Measurements from ENCODE around the gene C3orf22. TPM values are rescaled to one million over a fixed set of nuclear protein-coding genes. Genes with fewer than 3 reads are reported as not detected.
A peak's percentile ranks its signal among the peaks of the same experiment; 100 is the strongest.

Gene C3orf22
- total RNA-seq, 2 donors from 2014 or later = not detected

- intact Hi-C loops (cut with DNase I) = loop anchor here (10.0 kb wide), 1 partner anchor 928 kb away; no protein-coding TSS in a partner anchor
- ATAC-seq = no peak
These were observed 32.1 kb downstream of the C3orf22 start for GRCh38 chr3:126526668-126527005.

GRCh38 chr3:126525853-126526667 is 32.7 kb downstream of the C3orf22 start:
- Histone ChIP-seq H3K36me3 (replicated peaks in 1 of 2; ENCODE audit: insufficient read depth in 1 of 2, low read depth in 2 of 2) (no peaks in the 10 kb centered on the region), H3K4me3 (no peak overlapping the region), H3K9me3 (no peaks in the 10 kb centered on the region), H3K27ac (no peak overlapping the region), H3K27me3 (no peaks in the 10 kb centered on the region), H3K4me1 (peaks cover 29% of the 10 kb centered on the region)
- intact Hi-C loops (cut with DNase I) = loop anchor here (10.0 kb wide), 1 partner anchor 929 kb away; no protein-coding TSS in a partner anchor
- DNase-seq = no peak
- TF ChIP-seq, protein P1, sequence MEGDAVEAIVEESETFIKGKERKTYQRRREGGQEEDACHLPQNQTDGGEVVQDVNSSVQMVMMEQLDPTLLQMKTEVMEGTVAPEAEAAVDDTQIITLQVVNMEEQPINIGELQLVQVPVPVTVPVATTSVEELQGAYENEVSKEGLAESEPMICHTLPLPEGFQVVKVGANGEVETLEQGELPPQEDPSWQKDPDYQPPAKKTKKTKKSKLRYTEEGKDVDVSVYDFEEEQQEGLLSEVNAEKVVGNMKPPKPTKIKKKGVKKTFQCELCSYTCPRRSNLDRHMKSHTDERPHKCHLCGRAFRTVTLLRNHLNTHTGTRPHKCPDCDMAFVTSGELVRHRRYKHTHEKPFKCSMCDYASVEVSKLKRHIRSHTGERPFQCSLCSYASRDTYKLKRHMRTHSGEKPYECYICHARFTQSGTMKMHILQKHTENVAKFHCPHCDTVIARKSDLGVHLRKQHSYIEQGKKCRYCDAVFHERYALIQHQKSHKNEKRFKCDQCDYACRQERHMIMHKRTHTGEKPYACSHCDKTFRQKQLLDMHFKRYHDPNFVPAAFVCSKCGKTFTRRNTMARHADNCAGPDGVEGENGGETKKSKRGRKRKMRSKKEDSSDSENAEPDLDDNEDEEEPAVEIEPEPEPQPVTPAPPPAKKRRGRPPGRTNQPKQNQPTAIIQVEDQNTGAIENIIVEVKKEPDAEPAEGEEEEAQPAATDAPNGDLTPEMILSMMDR (IDR thresholded peaks at IDR 0.05) = no peak
- no peak for TF ChIP-seq POLR2A (IDR thresholded peaks at IDR 0.05)
- no peak for ATAC-seq
- WGBS, 2 donors = 91 to 93% methylated on average over 7 of the region's 8 CpGs

More at GRCh38 chr3:126526668-126527005, 32.1 kb downstream of the C3orf22 start:
- Histone ChIP-seq H3K36me3 (replicated peaks in 1 of 2; ENCODE audit: insufficient read depth in 1 of 2, low read depth in 2 of 2) (no peaks in the 10 kb centered on the region), H3K4me3 (no peak overlapping the region), H3K27ac (no peak overlapping the region), H3K4me1 (peaks cover 29% of the 10 kb centered on the region), H3K27me3 (no peaks in the 10 kb centered on the region), H3K9me3 (no peaks in the 10 kb centered on the region)
- 83 to 89% methylated on average over 7 of the region's 7 CpGs for WGBS, 2 donors
- no peak for TF ChIP-seq POLR2A (IDR thresholded peaks at IDR 0.05)
- TF ChIP-seq, protein P1 (IDR thresholded peaks at IDR 0.05) = no peak
- no peak for DNase-seq

- TF ChIP-seq, protein P1 (IDR thresholded peaks at IDR 0.05) = no peak
- TF ChIP-seq POLR2A (IDR thresholded peaks at IDR 0.05) = no peak
- Histone ChIP-seq H3K36me3 (replicated peaks in 1 of 2; ENCODE audit: insufficient read depth in 1 of 2, low read depth in 2 of 2) (no peaks in the 10 kb centered on the region), H3K27me3 (no peaks in the 10 kb centered on the region), H3K9me3 (no peaks in the 10 kb centered on the region), H3K27ac (no peak overlapping the region), H3K4me1 (peaks cover 29% of the 10 kb centered on the region), H3K4me3 (no peak overlapping the region)
- 81 to 82% methylated on average over 8 to 12 of the region's 12 CpGs for WGBS, 2 donors
- intact Hi-C loops (cut with DNase I) = loop anchor here (10.0 kb wide), 1 partner anchor 930 kb away; no protein-coding TSS in a partner anchor
- ATAC-seq (no peak), DNase-seq (no peak)
These were observed 33.5 kb downstream of the C3orf22 start for GRCh38 chr3:126525091-126525852.

GRCh38 chr3:126524429-126524988 is 34.2 kb downstream of the C3orf22 start:
- 5% methylated on average over 31 of the region's 31 CpGs; no CpG with 5 or more reads in 1 of the 2 donors for WGBS, 2 donors
- Histone ChIP-seq H3K4me3 (peak overlapping the region in 1 of 2 donors; percentile 10), H3K36me3 (replicated peaks in 1 of 2; ENCODE audit: insufficient read depth in 1 of 2, low read depth in 2 of 2) (no peaks in the 10 kb centered on the region), H3K27me3 (no peaks in the 10 kb centered on the region), H3K27ac (no peak overlapping the region), H3K4me1 (peaks cover 27% of the 10 kb centered on the region), H3K9me3 (no peaks in the 10 kb centered on the region)
- intact Hi-C loops (cut with DNase I) = loop anchor here (10.0 kb wide), 1 partner anchor 930 kb away; no protein-coding TSS in a partner anchor
- no peak for ATAC-seq
- DNase-seq = no peak
- no peak for TF ChIP-seq POLR2A (IDR thresholded peaks at IDR 0.05)
- TF ChIP-seq, protein P1 (IDR thresholded peaks at IDR 0.05) = peak in 1 of 7 experiments; percentile 0
